IMR-90 (cell line): Measurements from ENCODE around the gene CLUH. TPM values are rescaled to one million over a fixed set of nuclear protein-coding genes. Genes with fewer than 3 reads are reported as not detected.

ENCODE experiments used
- ATAC-seq: fragments of 200-7000 bp; cut with Tn5 transposase; 2 replicates; pipeline ENCODE4 v1.9.1; 2020; ENCODE audit warnings: low read depth, mild to moderate bottlenecking, moderate library complexity
- BruUV-seq: library from RNA; stranded (reverse); fragments of 400-500 nt; replicated peaks from 2 replicates; lab custom pipeline; 2021; lab: Mats Ljungman, UMichigan
- CTCF ChIA-PET: fragments of 300-600 bp; formaldehyde crosslinking; extraction: SDS; loops from one replicate; lab custom pipeline; 2021; ENCODE audit warnings: antibody characterized with exemption; lab: Yijun Ruan, JAX
- POLR2A ChIA-PET: fragments of 300-600 bp; sonication (Branson Sonifier 250); formaldehyde crosslinking; loops from one replicate; lab custom pipeline; 2022; ENCODE audit warnings: antibody characterized with exemption; ENCODE audit not compliant: unreplicated experiment; lab: Charles Lee
- DNase-seq: peaks from one replicate; pipeline ENCODE4 v3.0.0; 2013
- H2AFZ ChIP-seq: replicated peaks from 2 replicates; pipeline ENCODE3; 2013; ENCODE audit warnings: low read length, mild to moderate bottlenecking; ENCODE audit not compliant: poor library complexity
- H2AK5ac ChIP-seq: 2 replicates; pipeline ENCODE4 v1.6.1; 2013; ENCODE audit warnings: low read depth, low read length, inconsistent platforms
- H2AK9ac ChIP-seq: replicated peaks from 2 replicates; pipeline ENCODE3; 2013; ENCODE audit warnings: mild to moderate bottlenecking, low read depth, low read length, moderate library complexity; ENCODE audit not compliant: poor library complexity
- H2BK120ac ChIP-seq: 2 replicates; pipeline ENCODE4 v1.6.1; 2013; ENCODE audit warnings: low read depth, low read length, inconsistent platforms
- H2BK15ac ChIP-seq: 3 replicates; pipeline ENCODE4 v1.6.1; 2013; ENCODE audit warnings: low read depth, low read length, inconsistent platforms
- H2BK20ac ChIP-seq: 2 replicates; pipeline ENCODE4 v1.6.1; 2013; ENCODE audit warnings: low read depth, mild to moderate bottlenecking, inconsistent platforms, low read length, moderate library complexity
- H2BK5ac ChIP-seq: 2 replicates; pipeline ENCODE4 v1.6.1; 2013; ENCODE audit warnings: mild to moderate bottlenecking, low read depth, low read length, inconsistent platforms; ENCODE audit not compliant: poor library complexity, severe bottlenecking
- H3K14ac ChIP-seq: replicated peaks from 2 replicates; pipeline ENCODE4 v1.6.1; 2013; ENCODE audit warnings: low read depth, low read length, inconsistent platforms
- H3K18ac ChIP-seq: 2 replicates; pipeline ENCODE4 v1.6.1; 2013; ENCODE audit warnings: low read depth, low read length, control low read depth
- H3K23ac ChIP-seq: 2 replicates; pipeline ENCODE4 v1.6.1; 2013; ENCODE audit warnings: low read depth, low read length, inconsistent platforms
- H3K27ac ChIP-seq: 2 replicates; pipeline ENCODE4 v1.5.1; 2013; ENCODE audit warnings: mild to moderate bottlenecking, control low read depth, low read length; ENCODE audit not compliant: insufficient read depth
- H3K27me3 ChIP-seq: 2 replicates; pipeline ENCODE4 v1.6.1; 2013; ENCODE audit warnings: low read length; ENCODE audit not compliant: control insufficient read depth, insufficient read depth
- H3K36me3 ChIP-seq: 2 replicates; pipeline ENCODE4 v1.6.1; 2013; ENCODE audit warnings: low read length, mixed read lengths; ENCODE audit not compliant: control insufficient read depth, insufficient read depth
- H3K4ac ChIP-seq: 2 replicates; pipeline ENCODE4 v1.6.1; 2013; ENCODE audit warnings: low read depth, low read length, inconsistent platforms
- H3K4me1 ChIP-seq: 2 replicates; pipeline ENCODE4 v1.6.1; 2013; ENCODE audit warnings: low read length, mixed read lengths; ENCODE audit not compliant: control insufficient read depth, insufficient read depth
- H3K4me2 ChIP-seq: 2 replicates; pipeline ENCODE4 v1.6.1; 2013; ENCODE audit warnings: low read depth, mild to moderate bottlenecking, control low read depth, low read length, moderate library complexity
- H3K4me3 ChIP-seq: 2 replicates; pipeline ENCODE4 v1.5.1; 2013; ENCODE audit warnings: low read depth, mild to moderate bottlenecking, control low read depth, low read length, moderate library complexity; ENCODE audit not compliant: insufficient read depth
- H3K56ac ChIP-seq: 2 replicates; pipeline ENCODE4 v1.6.1; 2013; ENCODE audit warnings: low read length, inconsistent platforms; ENCODE audit not compliant: insufficient read depth; ENCODE audit errors: extremely low read depth
- H3K79me1 ChIP-seq, 2 experiments: 2 replicates each; pipeline ENCODE4 v1.6.1; 2013; ENCODE audit warnings: low read length in 2 of 2, inconsistent platforms in 1 of 2, low read depth in 1 of 2
- H3K9ac ChIP-seq: 2 replicates; pipeline ENCODE4 v1.6.1; 2013; ENCODE audit warnings: low read depth, low read length, control low read depth
- H3K9me1 ChIP-seq: 2 replicates; pipeline ENCODE4 v1.6.1; 2013; ENCODE audit warnings: low read length, inconsistent platforms; ENCODE audit not compliant: insufficient read depth
- H3K9me3 ChIP-seq: 2 replicates; pipeline ENCODE4 v1.6.1; 2013; ENCODE audit warnings: low read length; ENCODE audit not compliant: control insufficient read depth, insufficient read depth
- H4K20me1 ChIP-seq: 2 replicates; pipeline ENCODE4 v1.6.1; 2013; ENCODE audit warnings: low read length, inconsistent platforms; ENCODE audit not compliant: insufficient read depth
- H4K5ac ChIP-seq: 2 replicates; pipeline ENCODE4 v1.6.1; 2013; ENCODE audit warnings: mild to moderate bottlenecking, low read depth, low read length, control low read depth
- H4K8ac ChIP-seq, 2 experiments: 2 replicates each; pipeline ENCODE4 v1.6.1; 2013; ENCODE audit warnings: low read depth in 2 of 2, low read length in 2 of 2, control low read depth in 1 of 2, inconsistent platforms in 1 of 2
- H4K91ac ChIP-seq: 2 replicates; pipeline ENCODE4 v1.6.1; 2013; ENCODE audit warnings: low read depth, low read length, inconsistent platforms; ENCODE audit not compliant: insufficient read depth
- FOS ChIP-seq: fragments of 150-350 bp; IDR thresholded peaks from 2 replicates; pipeline ENCODE4 v1.6.1; 2016; ENCODE audit warnings: low read depth, low read length
- MAZ ChIP-seq: IDR thresholded peaks from 2 replicates; pipeline ENCODE4 v1.6.1; 2012; ENCODE audit warnings: low read depth, mild to moderate bottlenecking, low read length, improper control_type of control experiment, moderate library complexity, borderline replicate concordance
- NFE2L2 ChIP-seq: fragments of 150-350 bp; IDR thresholded peaks from 2 replicates; pipeline ENCODE4 v1.6.1; 2016; ENCODE audit warnings: low read depth, mild to moderate bottlenecking, low read length
- WGBS, 2 experiments: methylation state at CpG; one replicate each; pipeline versions ENCODE4 v1.1.5 to v1.1.7; 2013; ENCODE audit warnings: missing lambda C conversion rate in 2 of 2; ENCODE audit not compliant: insufficient read length in 1 of 2; ENCODE audit errors: extremely low coverage in 2 of 2; 5-methylcytosine and 5-hydroxymethylcytosine counted together
- dilution Hi-C: fragments of 300-500 bp; cut with HindIII; formaldehyde crosslinking; loops from one replicate; pipeline ENCODE4 v1.14.3; 2018; ENCODE audit warnings: low sequenced_read_pairs; ENCODE audit not compliant: unreplicated experiment
- in situ Hi-C: fragments of 300-500 bp; cut with MboI; formaldehyde crosslinking; loops from 3 replicates; pipeline ENCODE4 v1.14.3; 2019; ENCODE audit warnings: low sequenced_read_pairs, inconsistent platforms, mixed read lengths
- intact Hi-C: fragments of 100-400 bp; cut with micrococcal nuclease; formaldehyde crosslinking; loops from 2 replicates; pipeline ENCODE4 v1.10.0; 2022
- polyA plus RNA-seq, 3 experiments: library from polyadenylated mRNA; depleted of rRNA; stranded (reverse); fragments of >200 nt; gene quantifications; 2 replicates each; pipeline ENCODE4 v1.2.3, GENCODE V29; 2012; ENCODE audit warnings: low replicate concordance in 1 of 3
- total RNA-seq: library from RNA; depleted of rRNA; stranded (reverse); fragments of >200 nt; gene quantifications from 2 replicates; pipeline ENCODE4 v1.2.3, GENCODE V29; 2012

CLUH gene
- total and polyA plus RNA-seq, 2 of the 4 experiments (the other 2 are of a cell fraction), result 12.9 to 42.0 TPM

DNA sequence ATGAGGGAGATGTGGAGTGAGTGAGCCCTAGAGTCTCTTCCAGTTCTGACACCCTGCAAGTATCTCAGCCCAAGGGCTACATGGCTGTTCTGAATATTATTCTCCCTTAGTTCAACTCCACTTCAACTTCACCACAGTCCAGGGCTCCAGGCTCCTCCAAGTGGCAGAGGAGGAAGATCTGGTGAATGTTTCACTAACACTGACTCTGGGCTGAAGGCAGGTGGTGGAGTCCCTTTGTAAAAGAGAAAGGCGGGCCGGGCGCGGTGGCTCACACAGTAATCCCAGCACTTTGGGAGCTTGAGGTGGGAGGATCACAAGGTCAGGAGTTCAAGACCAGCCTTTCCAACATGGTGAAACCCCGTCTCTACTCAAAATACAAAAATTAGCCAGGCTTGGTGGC lies 24.3 kb upstream of the CLUH start:
- no peak overlapping the region for H3K27ac ChIP-seq
- H3K4me2 ChIP-seq, result no peak overlapping the region
- H4K5ac ChIP-seq, result no peak overlapping the region
- H2BK15ac ChIP-seq, result no peak overlapping the region
- H3K79me1 ChIP-seq, result no peaks in the 10 kb centered on the region
- no peak overlapping the region for H2BK5ac ChIP-seq
- H3K36me3 ChIP-seq, result no peaks in the 10 kb centered on the region
- no peak overlapping the region for H2AK5ac ChIP-seq
- BruUV-seq, result no TSS peak
- ChIA-PET CTCF (no interaction called here), POLR2A (no interaction called here)
- no peak overlapping the region for H2AK9ac ChIP-seq
- H3K9me3 ChIP-seq, result no peaks in the 10 kb centered on the region
- H3K27me3 ChIP-seq, result peaks cover 8% of the 10 kb centered on the region; the same call in 1 of the 2 replicates
- in situ Hi-C loops (no loop called here), dilution Hi-C loops (no loop called here), intact Hi-C loops (no loop called here)
- no peak overlapping the region for H4K8ac ChIP-seq
- H3K9me1 ChIP-seq, result no peaks in the 10 kb centered on the region
- no peak overlapping the region for H2AFZ ChIP-seq
- H3K9ac ChIP-seq, result no peak overlapping the region
- no peaks in the 10 kb centered on the region for H4K20me1 ChIP-seq
- no peak for DNase-seq
- no peak overlapping the region for H4K91ac ChIP-seq
- no peak overlapping the region for H2BK20ac ChIP-seq
- H3K18ac ChIP-seq, result no peak overlapping the region
- no CpG with 5 or more reads among the region's 5 CpGs for WGBS, 2 experiments
- H3K4ac ChIP-seq, result no peak overlapping the region
- H3K14ac ChIP-seq, result no peak overlapping the region
- H3K4me3 ChIP-seq, result no peak overlapping the region
- no peak for TF ChIP-seq MAZ
- no peak for TF ChIP-seq FOS
- TF ChIP-seq NFE2L2, result no peak
- H3K4me1 ChIP-seq, result no peaks in the 10 kb centered on the region
- H3K23ac ChIP-seq, result no peak overlapping the region
- H2BK120ac ChIP-seq, result no peak overlapping the region
- H3K56ac ChIP-seq, result no peak overlapping the region
- ATAC-seq, result no peak
